NCI-H524 treated with DMSO at 0.1 percent for 48 hours (cell line): Measurements from ENCODE around the gene ACTRT2.

ENCODE experiments used
- DNase-seq: peaks from one replicate; lab custom pipeline; 2025; lab: John Stamatoyannopoulos, UW

Gene ACTRT2

DNA sequence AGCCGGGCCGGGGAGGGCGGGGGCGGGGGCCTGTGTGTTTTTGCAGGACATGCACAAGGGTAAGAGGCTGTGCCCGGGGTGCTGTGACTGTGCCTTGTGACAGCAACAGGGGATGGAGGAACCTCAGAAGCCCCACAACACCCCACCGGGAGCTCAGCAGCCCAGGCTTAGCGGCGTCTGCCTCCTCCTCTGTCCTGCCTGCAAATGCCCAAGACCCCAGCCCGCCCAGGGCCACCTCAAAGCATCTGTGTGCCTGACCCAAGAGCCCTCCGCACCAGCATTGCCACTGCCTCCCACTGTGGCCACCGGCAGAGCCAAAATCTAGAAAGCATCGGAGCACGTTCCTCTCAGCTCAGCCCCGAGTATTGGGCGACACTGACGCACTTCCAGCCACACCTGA, 2.7 kb upstream of the ACTRT2 start:
- no peak for DNase-seq

DNA sequence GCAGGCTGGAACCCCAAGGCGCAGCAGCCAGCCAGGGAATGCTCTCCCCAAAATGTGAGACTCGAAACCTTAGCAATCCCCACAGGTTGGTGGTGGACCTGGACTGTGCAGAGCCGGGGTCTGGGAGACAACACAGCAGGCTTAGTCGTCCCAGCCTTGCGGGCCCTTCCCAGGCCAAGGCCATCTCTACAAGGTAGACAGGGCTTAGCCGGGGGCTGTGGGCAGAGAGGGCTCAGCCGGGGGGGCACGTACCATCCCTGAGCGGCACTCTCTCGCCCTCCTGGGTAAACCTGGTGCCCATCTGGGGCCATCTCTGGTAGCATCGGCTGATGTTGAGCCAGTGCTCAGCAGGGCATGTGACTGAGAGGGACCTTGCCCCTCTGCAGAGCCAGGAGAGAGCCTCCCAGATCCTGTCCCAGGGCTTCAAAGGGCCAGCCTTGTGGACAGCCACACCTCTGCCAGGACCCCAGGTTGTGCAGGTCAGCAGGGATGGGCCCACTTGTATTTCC, 2.2 kb upstream of the ACTRT2 start:
- no peak for DNase-seq

DNA sequence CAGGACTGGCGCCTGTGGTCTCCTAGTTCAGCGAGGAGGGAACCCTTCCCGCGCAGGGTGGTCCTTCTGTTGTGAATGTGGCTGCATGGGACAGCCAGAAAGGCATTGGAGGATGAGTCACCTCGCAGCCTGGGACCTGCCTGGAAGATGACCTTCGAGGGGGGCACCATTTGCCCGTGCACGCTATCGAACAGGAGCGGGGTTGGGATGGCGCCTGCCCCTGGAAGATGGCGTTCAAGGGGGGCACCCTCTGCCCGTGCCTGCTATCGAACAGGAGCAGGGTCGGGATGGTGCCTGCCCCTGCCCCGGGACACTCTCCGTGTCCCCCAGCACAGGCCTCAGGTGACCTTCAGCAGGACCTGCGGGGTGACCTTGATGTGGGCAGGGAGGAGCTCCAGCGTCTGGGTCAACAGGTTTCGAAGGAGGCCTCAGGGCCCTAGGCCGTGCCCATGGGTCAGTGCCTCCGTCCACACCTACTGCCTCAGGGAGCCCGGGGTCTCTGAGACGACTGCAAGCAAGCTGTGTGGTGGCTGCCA, 1.7 kb upstream of the ACTRT2 start:
- no peak for DNase-seq

DNA sequence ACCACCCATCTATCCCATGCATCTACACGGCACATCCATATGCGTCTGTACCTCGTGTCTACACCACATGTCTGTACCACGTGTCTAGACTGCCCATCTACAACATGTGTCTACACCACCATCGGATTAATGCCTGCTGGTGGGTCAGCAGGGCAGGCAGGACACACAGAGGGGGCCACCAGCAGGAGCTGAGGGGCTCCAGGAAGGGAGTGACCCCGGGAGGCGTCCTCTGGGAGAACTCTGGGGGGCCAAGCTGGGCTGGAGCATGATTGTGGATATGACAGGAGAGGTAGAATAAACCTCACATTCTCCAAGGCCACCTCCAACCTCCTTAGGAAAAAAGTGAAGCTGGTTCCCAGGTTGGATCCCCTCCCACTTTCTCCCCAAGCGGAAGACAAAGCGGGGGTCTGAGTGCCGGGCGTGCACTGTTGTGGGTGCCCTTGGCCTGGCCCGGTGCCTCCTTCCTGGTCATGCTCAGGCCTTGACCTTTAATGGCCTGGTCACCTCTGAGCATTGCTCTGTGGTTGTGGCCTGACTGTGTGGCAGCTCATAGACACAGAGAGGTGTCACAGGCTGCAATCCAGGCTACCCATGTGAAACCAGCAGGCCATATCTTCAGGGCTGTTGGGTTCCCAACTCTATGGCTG, 881 bp upstream of the ACTRT2 start:
- no peak for DNase-seq

DNA sequence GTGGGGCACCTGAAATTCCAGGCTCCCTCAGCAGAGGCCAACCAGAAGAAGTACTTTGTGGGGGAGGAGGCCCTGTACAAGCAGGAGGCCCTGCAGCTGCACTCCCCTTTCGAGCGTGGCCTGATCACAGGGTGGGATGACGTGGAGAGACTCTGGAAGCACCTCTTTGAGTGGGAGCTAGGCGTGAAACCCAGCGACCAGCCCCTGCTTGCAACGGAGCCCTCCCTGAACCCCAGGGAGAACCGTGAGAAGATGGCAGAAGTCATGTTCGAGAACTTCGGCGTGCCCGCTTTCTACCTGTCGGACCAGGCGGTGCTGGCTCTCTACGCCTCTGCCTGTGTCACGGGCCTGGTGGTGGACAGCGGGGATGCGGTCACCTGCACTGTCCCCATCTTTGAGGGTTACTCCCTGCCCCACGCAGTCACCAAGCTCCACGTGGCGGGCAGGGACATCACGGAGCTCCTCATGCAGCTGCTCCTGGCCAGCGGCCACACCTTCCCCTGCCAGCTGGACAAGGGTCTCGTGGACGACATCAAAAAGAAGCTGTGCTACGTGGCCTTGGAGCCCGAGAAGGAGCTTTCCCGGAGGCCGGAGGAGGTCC, 634 bp downstream of the ACTRT2 start:
- DNase-seq = no peak

DNA sequence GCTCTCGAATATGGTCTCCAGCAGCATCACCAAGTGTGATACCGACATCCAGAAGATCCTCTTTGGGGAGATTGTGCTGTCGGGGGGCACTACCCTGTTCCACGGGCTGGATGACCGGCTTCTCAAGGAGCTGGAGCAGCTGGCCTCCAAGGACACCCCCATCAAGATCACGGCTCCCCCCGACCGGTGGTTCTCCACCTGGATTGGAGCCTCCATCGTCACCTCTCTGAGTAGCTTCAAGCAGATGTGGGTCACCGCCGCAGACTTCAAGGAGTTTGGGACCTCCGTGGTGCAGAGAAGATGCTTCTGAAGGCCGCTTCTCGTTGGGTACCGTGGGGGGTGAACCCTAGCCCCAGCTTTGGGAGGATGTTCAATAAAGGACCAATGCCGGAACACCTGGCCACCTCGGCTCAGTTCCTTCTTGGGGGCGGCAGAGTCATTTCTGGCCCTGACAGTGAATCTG, 1.3 kb downstream of the ACTRT2 start:
- DNase-seq = no peak

DNA sequence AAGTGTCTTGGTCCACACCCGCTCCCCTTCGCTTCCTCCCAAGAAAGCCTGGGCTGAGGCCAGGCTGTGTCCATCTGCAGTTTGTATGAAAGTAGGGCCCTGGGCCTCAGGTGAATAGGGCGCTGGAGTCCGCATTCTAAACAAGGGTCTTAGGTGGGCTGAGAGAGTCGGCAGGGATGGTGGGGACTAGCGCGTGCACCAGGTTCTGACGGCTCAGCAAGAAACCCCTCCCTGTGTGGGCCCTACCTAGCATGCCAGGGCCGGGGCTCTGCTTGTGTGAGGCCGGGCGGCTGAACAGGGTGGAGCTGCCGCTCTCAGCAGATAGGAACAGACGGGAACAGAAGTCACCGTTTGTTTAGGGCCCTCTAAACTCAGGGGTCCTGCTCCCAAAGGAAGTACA, 1.7 kb downstream of the ACTRT2 start:
- DNase-seq = no peak

DNA sequence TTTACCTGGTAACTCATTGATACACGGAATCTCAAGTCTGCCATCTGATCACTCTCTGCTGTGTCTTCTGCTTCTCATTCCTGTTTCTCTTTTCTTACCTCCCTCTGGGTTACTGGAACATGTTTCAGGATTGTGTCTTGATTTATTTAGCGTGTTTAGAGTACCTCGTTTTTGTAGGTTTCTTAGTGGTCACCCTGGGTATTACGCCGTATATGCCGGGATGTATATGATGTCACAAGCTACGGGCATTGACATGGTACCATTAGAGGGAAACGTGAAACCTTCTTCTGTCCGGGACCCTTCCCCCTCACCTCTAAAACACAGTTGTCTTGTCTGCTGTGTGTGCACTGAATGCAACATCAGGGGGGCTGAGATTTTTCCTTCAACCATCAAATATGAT, 2.8 kb downstream of the ACTRT2 start:
- DNase-seq = no peak

DNA sequence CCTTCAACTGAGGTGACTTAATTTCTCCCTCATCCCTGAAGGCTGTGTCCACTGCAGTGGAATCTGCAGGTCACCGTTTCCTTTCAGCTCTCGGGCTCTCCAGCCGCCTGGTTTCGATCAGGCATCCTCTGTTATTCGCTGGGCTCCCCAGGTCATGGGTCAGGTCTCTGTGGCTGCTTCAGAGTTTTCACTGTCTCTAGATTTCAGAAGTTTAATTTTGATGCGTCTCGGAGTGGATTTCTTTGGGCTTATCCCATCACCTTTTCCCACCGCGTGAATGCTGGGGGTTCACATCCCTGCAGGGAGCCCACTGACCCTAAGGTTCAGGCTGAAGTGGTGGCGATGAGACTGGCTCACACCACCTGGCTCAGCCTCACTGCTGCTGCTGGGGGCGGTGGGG, 3.3 kb downstream of the ACTRT2 start:
- DNase-seq = no peak

DNA sequence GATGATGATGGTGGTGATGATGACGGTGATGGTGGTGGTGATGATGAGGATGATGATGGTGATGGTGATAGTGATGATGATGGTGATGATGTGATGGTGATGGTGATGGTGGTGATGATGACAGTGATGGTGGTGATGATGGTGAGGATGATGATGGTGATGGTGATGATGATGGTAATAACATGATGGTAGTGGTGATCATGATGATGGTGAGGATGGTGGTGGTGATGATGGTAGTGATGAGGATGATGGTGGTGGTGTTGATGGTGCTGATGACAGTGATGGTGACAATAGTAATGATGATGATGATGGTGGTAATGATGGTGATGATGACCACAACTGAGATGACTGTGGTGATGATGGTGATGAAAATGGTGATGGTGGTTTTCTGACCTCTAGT, 4.9 kb downstream of the ACTRT2 start:
- no peak for DNase-seq

DNA sequence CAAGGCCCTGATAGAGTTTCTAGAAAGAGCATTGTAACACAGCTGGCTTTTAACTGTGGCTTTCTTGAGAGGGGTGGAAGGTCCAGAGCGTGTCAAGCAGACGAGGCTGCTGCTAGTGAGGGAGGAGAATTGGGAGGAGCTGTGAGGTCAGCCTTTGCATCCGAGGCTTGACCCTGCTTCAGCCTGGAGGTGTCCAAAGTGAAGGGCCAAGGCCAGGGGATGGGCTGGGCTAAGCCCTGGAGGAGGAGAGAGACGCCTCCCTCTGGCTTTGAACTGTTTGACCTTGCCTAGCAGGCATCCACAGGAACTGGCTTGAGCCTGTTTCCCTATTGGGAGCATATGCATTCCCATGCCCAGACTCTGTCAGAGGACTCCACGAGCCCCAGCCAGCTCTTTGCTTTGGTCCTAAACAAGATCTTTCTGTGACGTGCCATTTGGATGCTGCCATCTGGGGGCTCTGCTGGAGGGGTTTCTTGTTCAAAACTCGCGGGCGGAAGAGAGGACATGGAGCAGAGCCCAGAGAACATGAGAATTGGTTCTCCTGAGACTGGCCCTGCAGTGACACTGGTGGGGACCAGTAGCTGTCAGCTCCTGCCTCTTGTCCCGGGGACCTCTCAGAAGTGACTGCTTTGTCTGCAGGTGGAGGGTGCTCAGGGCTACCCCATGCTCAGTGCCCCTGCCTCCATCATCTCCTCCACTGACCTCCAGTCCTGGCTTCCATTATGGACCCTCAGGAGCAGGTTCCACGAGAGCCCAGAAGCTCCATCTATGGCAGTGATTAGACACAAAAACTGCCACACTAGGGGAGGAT, 5.5 kb downstream of the ACTRT2 start:
- DNase-seq = no peak

DNA sequence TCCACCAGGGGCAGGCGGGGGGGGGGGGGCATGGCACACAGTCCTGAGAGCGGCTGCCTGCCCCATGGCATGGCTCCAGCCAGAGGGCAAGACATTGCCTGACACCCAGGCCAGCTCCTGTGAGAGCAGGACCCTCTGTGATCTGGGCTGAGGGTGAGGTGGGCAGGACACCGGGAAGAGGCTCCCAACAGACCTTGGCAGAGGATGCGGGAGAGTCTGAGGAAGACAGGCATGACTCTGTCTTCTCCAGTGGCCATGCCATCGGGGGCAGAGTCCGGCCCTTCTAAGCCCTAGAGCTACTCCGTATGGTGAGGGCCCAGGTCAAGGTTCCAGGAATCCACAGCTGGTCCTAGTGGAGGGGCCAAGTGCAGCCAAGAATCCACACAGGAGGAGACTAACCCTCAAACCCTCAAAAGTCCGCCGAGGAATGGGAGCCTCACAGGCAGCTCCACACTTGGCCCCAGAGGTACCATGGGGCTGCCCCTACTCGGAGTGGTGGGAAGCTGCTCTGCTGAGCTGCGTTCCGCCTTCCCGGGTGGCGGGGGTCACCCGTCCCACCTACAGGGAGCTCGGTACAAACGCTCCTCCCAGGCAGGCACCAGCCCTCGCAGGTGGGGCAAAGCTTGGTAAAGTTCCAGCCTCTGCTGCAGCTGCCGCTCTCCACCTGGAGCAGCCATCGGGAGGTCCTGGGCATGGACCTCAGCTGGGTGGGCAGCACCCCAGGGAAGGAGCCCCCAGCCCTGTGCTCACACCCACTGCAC, 6.5 kb downstream of the ACTRT2 start:
- DNase-seq = no peak

DNA sequence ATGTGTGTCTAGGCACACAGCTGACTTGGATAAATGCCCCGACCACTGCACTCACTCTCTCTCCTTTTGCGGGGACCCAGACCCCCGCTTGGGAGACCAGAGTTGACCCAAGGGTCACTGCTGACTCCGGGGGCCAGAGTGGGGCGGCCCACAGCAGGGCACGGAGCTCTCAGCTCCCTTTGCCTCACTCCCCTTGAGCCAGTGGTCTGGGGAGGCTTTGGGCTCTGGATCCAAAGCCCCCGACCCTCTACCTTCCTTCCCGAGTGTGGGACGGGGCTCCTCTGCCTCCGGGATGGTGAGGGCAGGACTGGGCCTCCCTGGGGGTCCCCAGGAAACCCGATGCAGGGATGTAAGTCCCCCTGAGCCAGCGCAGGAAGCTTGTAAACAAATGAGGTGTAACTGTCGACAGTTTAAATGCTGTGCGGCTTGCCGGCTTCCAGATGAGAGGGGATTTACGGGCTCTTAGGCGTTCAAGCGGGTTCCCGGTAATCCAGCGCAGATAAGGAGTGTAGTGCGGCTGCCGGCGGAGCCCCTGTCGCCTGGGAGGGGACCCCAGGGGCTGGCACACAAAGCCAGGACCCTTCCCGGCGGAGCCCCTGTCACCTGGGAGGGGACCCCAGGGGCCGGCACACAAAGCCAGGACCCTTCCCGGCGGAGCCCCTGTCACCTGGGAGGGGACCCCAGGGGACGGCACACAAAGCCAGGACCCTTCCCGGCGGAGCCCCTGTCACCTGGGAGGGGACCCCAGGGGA, 7.4 kb downstream of the ACTRT2 start:
- no peak for DNase-seq

DNA sequence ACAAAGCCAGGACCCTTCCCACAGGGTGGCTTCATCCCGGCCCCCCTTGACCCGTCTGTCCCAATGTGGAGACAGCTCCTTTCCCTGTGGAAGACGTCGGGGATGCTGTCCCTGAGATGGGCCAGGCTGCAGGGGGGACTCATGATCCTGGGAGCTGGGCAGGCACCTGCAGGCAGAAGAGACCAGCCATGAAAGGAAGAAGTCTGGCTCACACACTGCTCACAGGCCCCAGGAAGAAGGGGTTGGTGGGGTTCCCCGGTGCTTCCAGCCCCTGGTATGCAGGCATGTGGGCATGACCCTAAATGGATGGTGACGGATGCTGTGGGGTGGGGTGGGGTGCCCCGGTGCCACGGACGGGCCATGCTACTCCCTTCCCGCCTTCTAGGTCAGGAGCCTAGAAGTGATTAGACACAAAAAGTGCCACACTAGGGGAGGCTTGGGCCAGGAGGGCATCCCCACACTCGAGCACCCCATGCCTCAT, 8.3 kb downstream of the ACTRT2 start:
- DNase-seq = no peak

DNA sequence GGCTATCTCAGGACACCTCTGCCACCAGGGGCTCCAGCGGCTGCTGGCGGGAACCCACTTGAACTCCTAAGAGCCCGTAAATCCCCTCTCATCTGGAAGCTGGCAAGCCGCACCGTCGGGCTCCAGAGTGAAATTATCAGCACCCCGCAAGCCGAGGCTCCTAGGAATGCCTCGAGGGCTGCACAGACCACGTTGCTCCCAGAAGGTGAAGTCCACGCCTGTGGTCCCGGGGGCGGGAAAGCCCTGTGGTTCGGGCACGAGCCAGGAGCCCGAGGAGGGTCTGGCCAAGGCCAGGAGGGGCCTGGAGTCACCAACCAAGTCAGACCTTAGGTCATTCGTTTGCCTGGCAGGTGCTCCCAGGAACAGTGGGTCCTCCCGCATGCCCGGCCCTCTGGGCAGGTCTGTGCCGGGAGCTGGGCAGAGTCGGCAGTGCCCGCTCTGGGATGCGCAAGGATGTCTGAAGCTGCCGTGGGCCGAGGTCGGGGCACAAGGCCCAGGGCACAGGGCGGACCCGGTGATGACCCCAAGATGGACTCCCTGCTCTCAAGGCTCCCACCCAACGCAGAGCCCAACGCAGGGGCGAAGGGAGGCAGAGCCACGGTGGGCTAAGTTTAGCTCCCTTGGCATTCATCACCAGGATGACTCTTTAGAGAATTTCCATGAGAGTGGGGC, 8.9 kb downstream of the ACTRT2 start:
- no peak for DNase-seq

DNA sequence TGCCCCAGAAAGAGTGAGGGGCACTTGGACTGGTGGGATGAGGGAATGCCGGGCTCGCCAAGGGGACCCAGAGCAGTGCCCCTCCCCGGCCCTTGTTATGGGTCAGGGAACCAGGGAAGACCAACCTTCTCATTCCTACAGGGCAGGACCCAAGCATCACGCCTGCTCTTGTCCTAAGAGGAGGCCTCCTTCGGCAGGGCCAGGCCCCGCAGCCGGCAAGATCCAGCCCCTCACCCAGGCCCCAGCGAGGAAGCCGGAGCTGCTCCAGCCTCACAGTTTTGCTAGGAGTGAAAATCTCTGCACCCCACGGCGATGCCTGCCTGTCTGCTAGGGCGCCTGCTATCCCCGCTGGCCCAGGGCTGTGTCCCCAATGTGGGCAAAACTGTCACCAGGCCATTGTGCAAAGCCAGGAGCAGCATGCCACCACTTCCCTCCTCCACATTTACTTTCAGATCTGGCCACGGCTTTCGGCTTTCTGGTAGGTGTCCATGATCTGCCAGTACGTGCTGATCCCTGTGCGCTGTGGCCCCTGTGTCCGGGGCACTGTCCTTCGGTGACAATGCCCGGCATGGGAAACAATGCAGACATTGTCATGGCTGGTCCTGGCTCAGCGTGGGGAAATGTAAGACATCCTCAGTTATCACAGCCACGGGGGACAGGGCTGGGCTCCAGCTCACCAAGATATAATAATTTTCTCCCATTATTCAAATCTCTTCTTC, 9.6 kb downstream of the ACTRT2 start:
- no peak for DNase-seq

DNA sequence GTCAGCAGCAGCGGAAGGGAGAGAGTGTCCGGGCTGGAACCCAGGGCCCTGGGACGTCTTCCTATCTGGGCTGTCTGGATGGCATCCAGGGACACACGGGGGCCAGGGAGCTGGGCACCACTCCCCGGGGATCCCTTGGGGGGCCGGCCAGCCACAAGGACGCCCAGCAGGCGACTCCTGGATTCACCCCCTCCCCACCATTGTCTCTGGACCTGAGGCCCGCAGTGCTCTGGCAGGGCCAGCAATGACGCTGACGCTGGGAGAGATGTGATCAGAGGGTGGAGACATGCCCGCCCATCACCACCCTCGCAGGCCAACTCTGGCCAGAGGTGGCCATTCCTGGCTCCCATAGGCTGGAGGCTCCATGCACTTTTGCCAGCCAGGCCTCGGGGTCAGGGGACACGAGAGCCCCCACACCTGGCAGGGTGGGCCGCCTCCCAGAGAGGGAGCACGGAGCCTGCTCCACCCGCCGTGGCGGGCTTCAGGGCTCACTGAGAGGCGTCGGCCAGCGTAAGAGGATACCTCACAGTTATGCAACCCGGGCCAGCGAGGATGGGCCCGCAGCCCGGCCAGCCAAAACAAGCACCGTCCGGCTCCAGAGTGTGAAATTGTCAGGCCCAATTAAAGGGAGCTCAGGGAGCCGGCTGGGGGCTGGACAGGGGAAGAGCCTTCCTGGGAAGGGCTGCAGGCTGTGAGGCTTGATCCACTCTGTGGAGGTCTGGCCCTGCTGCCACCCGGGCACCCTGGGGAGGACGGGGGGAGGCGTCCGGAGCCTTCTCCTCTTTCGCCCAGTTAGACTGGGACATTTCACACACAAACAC, 10.3 kb downstream of the ACTRT2 start:
- DNase-seq = no peak

DNA sequence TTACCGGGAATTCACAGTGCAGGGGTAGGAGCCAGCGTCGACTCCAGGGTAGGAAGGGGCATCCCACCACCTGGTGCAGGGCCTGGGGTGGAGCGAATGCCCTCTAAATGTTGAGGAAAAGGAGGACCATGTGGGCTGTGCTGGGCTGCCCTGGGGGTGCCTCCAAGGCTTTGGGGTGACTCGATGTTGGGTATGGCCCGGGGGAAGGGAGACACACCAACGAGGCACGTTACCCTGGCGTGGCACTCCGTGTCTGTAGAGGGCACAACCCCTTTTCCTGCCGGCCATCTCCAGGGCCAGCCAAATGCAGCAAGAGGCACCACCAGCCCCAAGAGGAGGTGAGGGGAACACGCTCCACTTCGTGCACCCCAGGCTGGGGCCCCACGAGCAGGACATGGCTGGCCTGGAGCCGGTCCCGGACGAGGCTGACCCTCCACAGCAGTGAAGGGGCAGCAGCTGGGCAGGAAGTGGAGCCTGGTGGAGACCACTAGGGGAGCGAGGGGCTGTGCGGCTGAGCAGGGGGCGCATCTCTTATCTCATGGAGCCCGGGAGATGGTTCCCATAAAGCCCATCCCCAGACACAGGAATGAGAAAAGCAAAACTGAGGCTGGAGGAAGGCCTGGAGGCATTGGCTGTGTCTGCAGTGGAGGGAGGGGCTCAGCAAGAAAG, 11.2 kb downstream of the ACTRT2 start:
- no peak for DNase-seq
